MM.1S (cell line): Measurements from ENCODE around the gene TOB1.

Experiments used
- DNase-seq: peaks from one replicate; pipeline ENCODE4 v3.0.0-alpha.2; 2015
- H2AFZ ChIP-seq: fragments of 300-600 bp; sonication (generic); 2 replicates; pipeline ENCODE4 v1.6.0; 2016; ENCODE audit warnings: antibody characterized with exemption, low read length
- H3F3A ChIP-seq: fragments of 300-600 bp; sonication (generic); 2 replicates; pipeline ENCODE4 v1.6.1; 2016; ENCODE audit warnings: mild to moderate bottlenecking, antibody characterized with exemption, low read length, moderate library complexity, mixed read lengths; ENCODE audit not compliant: insufficient read depth
- H3K27ac ChIP-seq: fragments of 300-600 bp; sonication (generic); 2 replicates; pipeline ENCODE4 v1.5.1; 2016; ENCODE audit warnings: mild to moderate bottlenecking, low read length
- H3K27me3 ChIP-seq: fragments of 300-600 bp; sonication (generic); replicated peaks from 2 replicates; pipeline ENCODE4 v1.6.0; 2016; ENCODE audit warnings: low read length; ENCODE audit not compliant: insufficient read depth
- H3K36me3 ChIP-seq: fragments of 300-600 bp; sonication (generic); replicated peaks from 2 replicates; pipeline ENCODE4 v1.6.1; 2016; ENCODE audit warnings: mild to moderate bottlenecking, low read length, mixed read lengths; ENCODE audit not compliant: insufficient read depth
- H3K4me1 ChIP-seq: fragments of 300-600 bp; sonication (generic); 2 replicates; pipeline ENCODE4 v1.6.1; 2016; ENCODE audit warnings: low read length, mixed read lengths
- H3K4me2 ChIP-seq: fragments of 300-600 bp; sonication (generic); 2 replicates; pipeline ENCODE4 v1.6.0; 2016; ENCODE audit warnings: low read depth, low read length
- H3K4me3 ChIP-seq: fragments of 300-600 bp; sonication (generic); 2 replicates; pipeline ENCODE4 v1.5.1; 2016; ENCODE audit warnings: low read length, mixed read lengths
- H3K79me2 ChIP-seq: fragments of 300-600 bp; sonication (generic); 2 replicates; pipeline ENCODE4 v1.6.1; 2016; ENCODE audit warnings: mixed run types, low read length, mixed read lengths
- H3K9ac ChIP-seq: fragments of 300-600 bp; sonication (generic); 2 replicates; pipeline ENCODE4 v1.6.1; 2016; ENCODE audit warnings: low read length, mixed read lengths
- H3K9me2 ChIP-seq: fragments of 300-600 bp; sonication (generic); replicated peaks from 2 replicates; pipeline ENCODE4 v1.6.1; 2016; ENCODE audit warnings: mild to moderate bottlenecking, low read length, mixed read lengths; ENCODE audit not compliant: insufficient read depth
- H3K9me3 ChIP-seq: fragments of 300-600 bp; sonication (generic); replicated peaks from 2 replicates; pipeline ENCODE4 v1.6.1; 2016; ENCODE audit warnings: mild to moderate bottlenecking, low read length, mixed read lengths; ENCODE audit not compliant: insufficient read depth
- H4K20me1 ChIP-seq: fragments of 300-600 bp; sonication (generic); 2 replicates; pipeline ENCODE4 v1.6.1; 2016; ENCODE audit warnings: mild to moderate bottlenecking, low read length, moderate library complexity, mixed read lengths; ENCODE audit not compliant: insufficient read depth
- CTCF ChIP-seq: fragments of 300-600 bp; sonication (generic); IDR thresholded peaks from 2 replicates; pipeline ENCODE4 v1.5.1; 2016; ENCODE audit warnings: antibody characterized with exemption, low read length, mixed read lengths
- EZH2 ChIP-seq: fragments of 300-600 bp; sonication (generic); optimal IDR thresholded peaks from 2 replicates; pipeline ENCODE3; 2017; ENCODE audit warnings: low read depth, mild to moderate bottlenecking, antibody characterized with exemption, low read length, mixed read lengths
- EZH2phosphoT487 ChIP-seq: fragments of 300-600 bp; sonication (generic); IDR thresholded peaks from 2 replicates; pipeline ENCODE4 v1.6.1; 2018; ENCODE audit warnings: antibody characterized with exemption, low read length

The TOB1 gene

GRCh38 chr17:50890675-50891516, 24.7 kb upstream of the TOB1 start:
- H3F3A ChIP-seq: peaks cover 13% of the 10 kb centered on the region
- H3K9me2 ChIP-seq: no peaks in the 10 kb centered on the region
- TF ChIP-seq CTCF (no peak), EZH2phosphoT487 (no peak), EZH2 (no peak)
- no peak overlapping the region for H3K9ac ChIP-seq
- no peaks in the 10 kb centered on the region; the same call in 1 of the 2 replicates for H4K20me1 ChIP-seq
- no peaks in the 10 kb centered on the region for H3K27me3 ChIP-seq
- no peaks in the 10 kb centered on the region for H3K79me2 ChIP-seq
- H3K4me3 ChIP-seq: no peak overlapping the region
- H3K9me3 ChIP-seq: no peaks in the 10 kb centered on the region
- no peak overlapping the region for H3K27ac ChIP-seq
- no peaks in the 10 kb centered on the region for H3K36me3 ChIP-seq
- peaks cover 13% of the 10 kb centered on the region for H3K4me1 ChIP-seq
- H3K4me2 ChIP-seq: no peak overlapping the region
- no peak for DNase-seq
- H2AFZ ChIP-seq: no peak overlapping the region

GRCh38 chr17:50889528-50890118, 23.5 kb upstream of the TOB1 start:
- Histone ChIP-seq H3K9me3 (no peaks in the 10 kb centered on the region), H4K20me1 (no peaks in the 10 kb centered on the region; the same call in 1 of the 2 replicates), H3K36me3 (no peaks in the 10 kb centered on the region), H3K27ac (no peak overlapping the region), H3K4me3 (no peak overlapping the region), H3K27me3 (no peaks in the 10 kb centered on the region), H3K4me2 (no peak overlapping the region), H3K9me2 (no peaks in the 10 kb centered on the region), H3K9ac (no peak overlapping the region), H3F3A (peaks cover 13% of the 10 kb centered on the region), H2AFZ (no peak overlapping the region), H3K4me1 (peaks cover 13% of the 10 kb centered on the region), H3K79me2 (no peaks in the 10 kb centered on the region)
- TF ChIP-seq EZH2: no peak
- no peak for DNase-seq

- Histone ChIP-seq H3K4me2 (peak overlapping the region; percentile 73), H2AFZ (peak overlapping the region; percentile 70), H3K9me3 (no peaks in the 10 kb centered on the region), H3K27me3 (no peaks in the 10 kb centered on the region), H3K4me3 (0 out of 2 replicates have a peak overlapping the region, but pooled peaks have one; percentile 7), H4K20me1 (no peaks in the 10 kb centered on the region; the same call in 1 of the 2 replicates), H3K79me2 (no peaks in the 10 kb centered on the region), H3K36me3 (no peaks in the 10 kb centered on the region), H3K4me1 (peaks cover 13% of the 10 kb centered on the region), H3F3A (peaks cover 13% of the 10 kb centered on the region), H3K9ac (peak overlapping the region; percentile 16; the same call in 1 of the 2 replicates), H3K27ac (peak overlapping the region; percentile 80; the same call in 1 of the 2 replicates), H3K9me2 (no peaks in the 10 kb centered on the region)
- TF ChIP-seq EZH2phosphoT487 (no peak), CTCF (no peak), EZH2 (no peak)
- DNase-seq: no peak
These were observed 21.6 kb upstream of the TOB1 start for GRCh38 chr17:50887705-50888245.
